ENCODE results near the gene CHRNA7. TPM values are rescaled to one million over a fixed set of nuclear protein-coding genes. Genes with fewer than 3 reads are reported as not detected.

The CHRNA7 gene
- total RNA-seq, 1 experiment from 2014 or later, result 4.4 TPM

DNA sequence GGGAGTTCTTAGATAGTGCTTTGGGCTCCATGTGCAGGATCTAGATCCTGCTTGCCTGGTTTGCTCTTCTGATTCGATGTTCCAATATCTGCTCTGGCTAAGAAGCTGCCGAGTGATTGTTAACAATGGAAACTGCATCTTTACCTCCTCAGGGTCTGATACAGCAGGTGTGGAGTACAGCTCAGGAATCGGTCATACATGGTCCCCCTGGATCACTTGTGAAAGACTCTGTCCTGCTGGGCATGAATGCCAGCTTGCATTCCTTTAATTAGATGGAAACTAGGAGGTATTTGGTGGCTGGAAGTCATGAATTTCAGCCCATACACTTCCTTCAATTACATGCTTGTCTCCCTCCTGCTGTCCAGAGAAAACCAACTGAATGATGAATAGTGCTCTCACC lies 95.3 kb downstream of the CHRNA7 start:
- DNase-seq, result no peak

More for the DNA sequence above, 95.3 kb downstream of the CHRNA7 start:
- H2BK5ac ChIP-seq (ENCODE audit: insufficient read length, low read length), result no peak overlapping the region
- no peaks in the 10 kb centered on the region for H3K9me3 ChIP-seq (ENCODE audit: control insufficient read depth, low read depth, low read length)
- H4K20me1 ChIP-seq (ENCODE audit: control insufficient read depth, insufficient read depth, insufficient read length), result no peaks in the 10 kb centered on the region
- H3K9ac ChIP-seq (ENCODE audit: extremely low read depth, insufficient read length, low read length), result no peak overlapping the region
- no peak overlapping the region for H3T11ph ChIP-seq (ENCODE audit: low read length)
- Mint-ChIP-seq H3K27ac (peak overlapping the region in 1 of 3 experiments; percentile 53; a peak in 4 of 7 replicates), H3K27me3 (ENCODE audit: low read depth) (no peaks in the 10 kb centered on the region; the same call in 1 of the 2 replicates), H3K4me1 (peaks cover 15 to 16% of the 10 kb centered on the region in 2 experiments), H3K4me3 (no peak overlapping the region), H3K9me3 (no peaks in the 10 kb centered on the region), H3K36me3 (ENCODE audit: insufficient read depth in 1 of 3, low read depth in 3 of 3) (no peaks in the 10 kb centered on the region; a peak in 1 of 7 replicates)
- no CpG with 5 or more reads among the region's 3 CpGs for WGBS (ENCODE audit: extremely low coverage, insufficient read length, low lambda C conversion rate)
- no peak overlapping the region for H3K18ac ChIP-seq (ENCODE audit: insufficient read length, low read depth, low read length)
- no peak overlapping the region for H3K4me2 ChIP-seq (ENCODE audit: insufficient read depth, insufficient read length, low read length)
- H2AK5ac ChIP-seq (ENCODE audit: insufficient read length, low read length), result no peak overlapping the region
- H3K79me2 ChIP-seq (ENCODE audit: insufficient read depth, low read length), result no peaks in the 10 kb centered on the region
- no peak overlapping the region for H2BK120ac ChIP-seq (ENCODE audit: low read depth, low read length, poor library complexity, severe bottlenecking)
- no peaks in the 10 kb centered on the region for H3K27me3 ChIP-seq (ENCODE audit: insufficient read depth, low read length)
- H3K4ac ChIP-seq (ENCODE audit: low read depth, low read length), result no peak overlapping the region
- no peak overlapping the region for H3K14ac ChIP-seq (ENCODE audit: insufficient read depth, low read length)
- no peak overlapping the region for H3K27ac ChIP-seq (ENCODE audit: insufficient read length, low read depth, low read length)
- no peak overlapping the region for H3K23ac ChIP-seq (ENCODE audit: insufficient read length, low read depth, low read length)
- H3K79me1 ChIP-seq (ENCODE audit: insufficient read depth, low read depth, low read length, poor library complexity, severe bottlenecking), result no peaks in the 10 kb centered on the region
- no peak overlapping the region for H4K91ac ChIP-seq (ENCODE audit: insufficient read length, low read depth, low read length)
- H4K5ac ChIP-seq (ENCODE audit: insufficient read length, low read depth, low read length), result no peak overlapping the region
- H2BK20ac ChIP-seq (ENCODE audit: low read depth, low read length, poor library complexity, severe bottlenecking), result no peak overlapping the region
- no peak overlapping the region for H2BK12ac ChIP-seq (ENCODE audit: insufficient read length, low read depth, low read length)
- H4K8ac ChIP-seq (replicated peaks; ENCODE audit: insufficient read length, low read depth, low read length), result no peak overlapping the region
- peaks cover 4% of the 10 kb centered on the region; the same call in 1 of the 2 replicates for H3K4me1 ChIP-seq (ENCODE audit: insufficient read depth, low read length)
- TF ChIP-seq, protein P1, sequence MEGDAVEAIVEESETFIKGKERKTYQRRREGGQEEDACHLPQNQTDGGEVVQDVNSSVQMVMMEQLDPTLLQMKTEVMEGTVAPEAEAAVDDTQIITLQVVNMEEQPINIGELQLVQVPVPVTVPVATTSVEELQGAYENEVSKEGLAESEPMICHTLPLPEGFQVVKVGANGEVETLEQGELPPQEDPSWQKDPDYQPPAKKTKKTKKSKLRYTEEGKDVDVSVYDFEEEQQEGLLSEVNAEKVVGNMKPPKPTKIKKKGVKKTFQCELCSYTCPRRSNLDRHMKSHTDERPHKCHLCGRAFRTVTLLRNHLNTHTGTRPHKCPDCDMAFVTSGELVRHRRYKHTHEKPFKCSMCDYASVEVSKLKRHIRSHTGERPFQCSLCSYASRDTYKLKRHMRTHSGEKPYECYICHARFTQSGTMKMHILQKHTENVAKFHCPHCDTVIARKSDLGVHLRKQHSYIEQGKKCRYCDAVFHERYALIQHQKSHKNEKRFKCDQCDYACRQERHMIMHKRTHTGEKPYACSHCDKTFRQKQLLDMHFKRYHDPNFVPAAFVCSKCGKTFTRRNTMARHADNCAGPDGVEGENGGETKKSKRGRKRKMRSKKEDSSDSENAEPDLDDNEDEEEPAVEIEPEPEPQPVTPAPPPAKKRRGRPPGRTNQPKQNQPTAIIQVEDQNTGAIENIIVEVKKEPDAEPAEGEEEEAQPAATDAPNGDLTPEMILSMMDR (conservative IDR thresholded peaks at IDR 0.05), result no peak
- H3K23me2 ChIP-seq (ENCODE audit: insufficient read length, low read depth, low read length, poor library complexity, severe bottlenecking), result no peaks in the 10 kb centered on the region
- H3K56ac ChIP-seq (ENCODE audit: insufficient read length, low read depth, low read length), result no peak overlapping the region
- H2BK15ac ChIP-seq (ENCODE audit: low read depth, low read length), result no peak overlapping the region
- no peak overlapping the region for H2AFZ ChIP-seq (ENCODE audit: low read length)
